Activated T-cell treated with anti-CD3 and anti-CD28 coated beads, Interleukin-2, amount 50 U/mL, for 4 hours (primary cell): Measurements from ENCODE around the gene HTR4. TPM values are rescaled to one million over a fixed set of nuclear protein-coding genes. Genes with fewer than 3 reads are reported as not detected.
"Not testable (repeated sequence)": the region's sequence is repeated elsewhere in the genome, so short reads cannot be mapped to it uniquely, and the experiment has no call there.

ENCODE experiments used
- ATAC-seq, 2 donors: fragments of 200-7000 bp; cut with Tn5 transposase; one replicate each; pipeline ENCODE4 v1.10.0; 2021
- DNase-seq: peaks from one replicate; pipeline ENCODE4 v3.0.0-alpha.2; 2020
- H3K27me3 Mint-ChIP-seq: one replicate; pipeline ENCODE4 v1.8.0; 2021; ENCODE audit warnings: low read depth, mixed read lengths
- H3K36me3 Mint-ChIP-seq: one replicate; pipeline ENCODE4 v1.8.0; 2022; ENCODE audit warnings: mixed read lengths; ENCODE audit not compliant: insufficient read depth
- H3K4me1 Mint-ChIP-seq: one replicate; pipeline ENCODE4 v1.8.0; 2021; ENCODE audit warnings: low read depth, mixed read lengths
- H3K4me3 Mint-ChIP-seq: one replicate; pipeline ENCODE4 v1.8.0; 2021; ENCODE audit warnings: mild to moderate bottlenecking, moderate library complexity, mixed read lengths
- H3K9me3 Mint-ChIP-seq: one replicate; pipeline ENCODE4 v1.8.0; 2021; ENCODE audit warnings: mixed read lengths
- total RNA-seq, 3 donors: library from RNA; stranded (reverse); gene quantifications; one replicate each; pipeline ENCODE4 v1.2.1, GENCODE V29; 2021

Gene HTR4
- total RNA-seq, 3 donors from 2014 or later = not detected

- no peak overlapping the region for H3K4me3 Mint-ChIP-seq
- H3K9me3 Mint-ChIP-seq = no peaks in the 10 kb centered on the region
- no peaks in the 10 kb centered on the region for H3K4me1 Mint-ChIP-seq
- no peak for DNase-seq
- H3K36me3 Mint-ChIP-seq = no peaks in the 10 kb centered on the region
- no peak for ATAC-seq
- H3K27me3 Mint-ChIP-seq = no peaks in the 10 kb centered on the region
Observed at GRCh38 chr5:148556835-148557234, 97.5 kb downstream of the HTR4 start.

GRCh38 chr5:148554621-148555020 lies 99.7 kb downstream of the HTR4 start:
- DNase-seq = no peak
- no peak for ATAC-seq
- no peaks in the 10 kb centered on the region for H3K4me1 Mint-ChIP-seq

GRCh38 chr5:148543727-148544126 lies 110.6 kb downstream of the HTR4 start:
- Mint-ChIP-seq H3K27me3 (peaks cover 4% of the 10 kb centered on the region), H3K9me3 (no peaks in the 10 kb centered on the region), H3K4me1 (no peaks in the 10 kb centered on the region), H3K4me3 (no peak overlapping the region), H3K36me3 (no peaks in the 10 kb centered on the region)
- ATAC-seq = no peak
- DNase-seq = no peak

More at GRCh38 chr5:148554621-148555020, 99.7 kb downstream of the HTR4 start:
- no peak overlapping the region for H3K4me3 Mint-ChIP-seq
- H3K36me3 Mint-ChIP-seq = no peaks in the 10 kb centered on the region
- no peaks in the 10 kb centered on the region for H3K27me3 Mint-ChIP-seq
- no peaks in the 10 kb centered on the region for H3K9me3 Mint-ChIP-seq

- H3K4me3 Mint-ChIP-seq = no peak overlapping the region
- ATAC-seq (no peak), DNase-seq (no peak)
- no peaks in the 10 kb centered on the region for H3K36me3 Mint-ChIP-seq
- H3K27me3 Mint-ChIP-seq = peaks cover 6% of the 10 kb centered on the region
- H3K4me1 Mint-ChIP-seq = no peaks in the 10 kb centered on the region
- H3K9me3 Mint-ChIP-seq = no peaks in the 10 kb centered on the region
Observed at GRCh38 chr5:148542812-148543211, 111.5 kb downstream of the HTR4 start.

- no peak for ATAC-seq
- Mint-ChIP-seq H3K27me3 (peaks cover 12% of the 10 kb centered on the region), H3K9me3 (no peaks in the 10 kb centered on the region), H3K4me1 (no peaks in the 10 kb centered on the region), H3K4me3 (no peak overlapping the region), H3K36me3 (no peaks in the 10 kb centered on the region)
- no peak for DNase-seq
Observed at GRCh38 chr5:148541054-148541835, 113.1 kb downstream of the HTR4 start.

- Mint-ChIP-seq H3K9me3 (no peaks in the 10 kb centered on the region), H3K4me1 (no peaks in the 10 kb centered on the region), H3K4me3 (no peak overlapping the region), H3K36me3 (no peaks in the 10 kb centered on the region), H3K27me3 (peaks cover 12% of the 10 kb centered on the region)
- DNase-seq (no peak), ATAC-seq (no peak)
Observed at GRCh38 chr5:148540647-148541046, 113.7 kb downstream of the HTR4 start.

- Mint-ChIP-seq H3K36me3 (no peaks in the 10 kb centered on the region), H3K4me1 (no peaks in the 10 kb centered on the region), H3K4me3 (no peak overlapping the region), H3K27me3 (peaks cover 16% of the 10 kb centered on the region), H3K9me3 (no peaks in the 10 kb centered on the region)
- DNase-seq (no peak), ATAC-seq (no peak)
Observed at GRCh38 chr5:148539851-148540250, 114.5 kb downstream of the HTR4 start.

- ATAC-seq (no peak), DNase-seq (no peak)
- peaks cover 4% of the 10 kb centered on the region for H3K9me3 Mint-ChIP-seq
- H3K36me3 Mint-ChIP-seq = no peaks in the 10 kb centered on the region
- peaks cover 15% of the 10 kb centered on the region for H3K27me3 Mint-ChIP-seq
- no peak overlapping the region for H3K4me3 Mint-ChIP-seq
- no peaks in the 10 kb centered on the region for H3K4me1 Mint-ChIP-seq
Observed at GRCh38 chr5:148535190-148535589, 119.1 kb downstream of the HTR4 start.

- Mint-ChIP-seq H3K27me3 (peaks cover 15% of the 10 kb centered on the region), H3K4me1 (no peaks in the 10 kb centered on the region), H3K4me3 (no peak overlapping the region), H3K9me3 (peaks cover 13% of the 10 kb centered on the region), H3K36me3 (peaks cover 5% of the 10 kb centered on the region)
- no peak for ATAC-seq
- DNase-seq = no peak
Observed at GRCh38 chr5:148532969-148533670, 121.2 kb downstream of the HTR4 start.

GRCh38 chr5:148529450-148529849 lies 124.9 kb downstream of the HTR4 start:
- H3K4me3 Mint-ChIP-seq, H3K27me3 Mint-ChIP-seq, DNase-seq, H3K36me3 Mint-ChIP-seq, H3K4me1 Mint-ChIP-seq, ATAC-seq: not testable (repeated sequence)
- H3K9me3 Mint-ChIP-seq = peaks cover 13% of the 10 kb centered on the region

- Mint-ChIP-seq H3K36me3 (peaks cover 4% of the 10 kb centered on the region), H3K4me1 (no peaks in the 10 kb centered on the region), H3K4me3 (no peak overlapping the region), H3K9me3 (peaks cover 7% of the 10 kb centered on the region), H3K27me3 (peaks cover 8% of the 10 kb centered on the region)
- ATAC-seq (no peak), DNase-seq (no peak)
Observed at GRCh38 chr5:148524721-148525120, 129.6 kb downstream of the HTR4 start.

GRCh38 chr5:148523139-148523538 lies 131.2 kb downstream of the HTR4 start:
- Mint-ChIP-seq H3K36me3 (no peaks in the 10 kb centered on the region), H3K4me3 (no peak overlapping the region), H3K4me1 (no peaks in the 10 kb centered on the region), H3K27me3 (peaks cover 6% of the 10 kb centered on the region), H3K9me3 (no peaks in the 10 kb centered on the region)
- no peak for ATAC-seq
- DNase-seq = no peak

GRCh38 chr5:148515460-148515859 lies 138.9 kb downstream of the HTR4 start:
- Mint-ChIP-seq H3K4me3 (no peak overlapping the region), H3K36me3 (no peaks in the 10 kb centered on the region), H3K27me3 (no peaks in the 10 kb centered on the region), H3K4me1 (no peaks in the 10 kb centered on the region), H3K9me3 (peaks cover 6% of the 10 kb centered on the region)
- no peak for DNase-seq
- no peak for ATAC-seq

GRCh38 chr5:148514344-148514743 lies 140.0 kb downstream of the HTR4 start:
- Mint-ChIP-seq H3K36me3 (no peaks in the 10 kb centered on the region), H3K9me3 (peaks cover 6% of the 10 kb centered on the region), H3K4me3 (no peak overlapping the region), H3K27me3 (no peaks in the 10 kb centered on the region), H3K4me1 (no peaks in the 10 kb centered on the region)
- ATAC-seq (no peak), DNase-seq (no peak)

- H3K4me1 Mint-ChIP-seq = no peaks in the 10 kb centered on the region
- H3K27me3 Mint-ChIP-seq = peaks cover 3% of the 10 kb centered on the region
- no peaks in the 10 kb centered on the region for H3K36me3 Mint-ChIP-seq
- peaks cover 6% of the 10 kb centered on the region for H3K9me3 Mint-ChIP-seq
- no peak overlapping the region for H3K4me3 Mint-ChIP-seq
- DNase-seq = no peak
- no peak for ATAC-seq
Observed at GRCh38 chr5:148512498-148512897, 141.8 kb downstream of the HTR4 start.
